H1 (cell line): ENCODE data around the gene KERA. TPM values are rescaled to one million over a fixed set of nuclear protein-coding genes. Genes with fewer than 3 reads are reported as not detected.

Experiments
- CBX8 ChIP-seq: fragments of 300-800, 300-1000 bp; sonication (generic); IDR thresholded peaks from 2 replicates; pipeline ENCODE4 v1.7.1; 2016; ENCODE audit warnings: low read depth, low read length, borderline replicate concordance
- CHD2 ChIP-seq: IDR thresholded peaks from 2 replicates; pipeline ENCODE4 v1.6.1; 2012; ENCODE audit warnings: low read length, improper control_type of control experiment
- CHD7 ChIP-seq: fragments of 300-600 bp; sonication (generic); IDR thresholded peaks from 2 replicates; pipeline ENCODE4 v1.7.1; 2012; ENCODE audit warnings: low read length, moderate library complexity, mild to moderate bottlenecking, inconsistent platforms; ENCODE audit not compliant: insufficient replicate concordance
- CTBP2 ChIP-seq: IDR thresholded peaks from 2 replicates; pipeline ENCODE4 v1.7.0; 2011; ENCODE audit warnings: borderline replicate concordance, mild to moderate bottlenecking, moderate library complexity, mixed read lengths, low read length; ENCODE audit not compliant: insufficient read depth, insufficient read length
- KDM4A ChIP-seq: IDR thresholded peaks from one replicate; pipeline ENCODE4 v1.7.1; 2012; ENCODE audit warnings: low read depth, mild to moderate bottlenecking, moderate library complexity, low read length, inconsistent platforms; ENCODE audit not compliant: severe bottlenecking
- NRF1 ChIP-seq: IDR thresholded peaks from 2 replicates; pipeline ENCODE4 v1.6.1; 2011; ENCODE audit warnings: mild to moderate bottlenecking, low read depth, low read length, improper control_type of control experiment
- TEAD4 ChIP-seq: IDR thresholded peaks from 2 replicates; pipeline ENCODE4 v1.6.1; 2012; ENCODE audit warnings: low read depth, low read length, inconsistent platforms, mixed read lengths
- USF2 ChIP-seq: IDR thresholded peaks from 2 replicates; pipeline ENCODE4 v1.6.1; 2011; ENCODE audit warnings: low read length, improper control_type of control experiment
- polyA plus RNA-seq, 7 experiments: library from polyadenylated mRNA; depleted of rRNA in 3 of 7; stranded (reverse) in 5 of 7; unstranded in 2 of 7; fragments of >200 nt in 5 of 7; fragments of 200-250 nt in 2 of 7; gene quantifications; 1 replicate in 5 of 7; 2 replicates in 1 of 7; 4 replicates in 1 of 7; pipeline versions ENCODE4 v1.2.1 to v1.2.3, GENCODE V29; 2011 to 2013; ENCODE audit warnings: missing spikeins in 2 of 7, mixed read lengths in 2 of 7
- total RNA-seq: library from RNA; stranded (reverse); fragmentation: NEBNext Ultra II Directional; extraction: Animal tissue kit (Norgen Biotek cat#: 25700); gene quantifications from 2 replicates; pipeline ENCODE4 v1.2.1, GENCODE V29; 2021

KERA gene
- total and polyA plus RNA-seq, 2 of the 8 experiments (the other 6 are each of a cell fraction or from before 2014, with no cell fraction given) = not detected

GRCh38 chr12:91017511-91018263 lies 40.1 kb downstream of the KERA start (continued):
- no peak for TF ChIP-seq CHD7
- no peak for TF ChIP-seq CHD2
- TF ChIP-seq TEAD4 = no peak
- no peak for TF ChIP-seq NRF1
- no peak for TF ChIP-seq CBX8
- TF ChIP-seq USF2 = no peak
- TF ChIP-seq KDM4A = no peak
- TF ChIP-seq CTBP2 = no peak
